HG03432 (cell line): Measurements from ENCODE around the gene C10orf90.

Source experiments
- ATAC-seq: cut with Tn5 transposase; IDR thresholded peaks from one replicate; pipeline ENCODE4 v1.9.1; 2021; ENCODE audit warnings: mild to moderate bottlenecking, moderate library complexity; ENCODE audit not compliant: unreplicated experiment

C10orf90 gene

DNA sequence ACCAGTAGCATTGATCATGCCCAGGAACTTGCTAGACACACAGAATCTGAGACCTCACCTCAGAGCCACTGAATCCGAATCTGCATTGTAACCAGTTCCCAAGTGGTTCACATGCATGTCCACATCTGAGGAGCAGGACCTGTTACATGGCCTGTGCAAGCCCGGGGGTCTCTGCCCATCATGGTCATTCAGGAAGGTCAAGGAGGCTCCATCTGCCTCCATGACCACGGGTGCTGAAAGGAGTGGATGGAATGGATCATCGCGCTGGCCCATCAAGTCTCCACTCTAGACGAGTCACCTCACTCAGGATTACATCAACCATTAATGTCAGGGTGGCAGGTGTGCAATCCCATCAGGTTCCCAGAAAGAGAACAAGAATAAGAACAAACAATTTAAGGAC lies 196.5 kb downstream of the C10orf90 start:
- ATAC-seq: no peak

DNA sequence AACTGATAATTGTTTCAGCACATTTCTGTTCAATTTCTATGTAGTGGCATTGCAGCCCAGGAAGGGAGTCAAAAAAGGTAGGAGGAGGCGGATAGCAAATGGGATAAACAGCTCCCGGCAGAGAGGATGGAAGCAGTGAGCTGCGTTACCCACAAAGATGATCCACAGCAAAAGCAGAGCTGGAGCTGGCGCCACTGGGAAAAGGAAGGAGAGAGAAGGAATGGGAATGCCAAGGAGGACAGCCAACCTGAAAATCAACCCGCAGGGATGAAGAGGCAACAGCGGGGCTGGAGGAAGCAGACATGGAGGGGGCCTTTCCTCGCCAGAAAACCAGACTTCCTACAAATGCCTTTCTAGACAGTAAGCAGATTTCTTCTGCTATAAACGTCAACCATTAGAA lies 199.5 kb downstream of the C10orf90 start:
- no peak for ATAC-seq

DNA sequence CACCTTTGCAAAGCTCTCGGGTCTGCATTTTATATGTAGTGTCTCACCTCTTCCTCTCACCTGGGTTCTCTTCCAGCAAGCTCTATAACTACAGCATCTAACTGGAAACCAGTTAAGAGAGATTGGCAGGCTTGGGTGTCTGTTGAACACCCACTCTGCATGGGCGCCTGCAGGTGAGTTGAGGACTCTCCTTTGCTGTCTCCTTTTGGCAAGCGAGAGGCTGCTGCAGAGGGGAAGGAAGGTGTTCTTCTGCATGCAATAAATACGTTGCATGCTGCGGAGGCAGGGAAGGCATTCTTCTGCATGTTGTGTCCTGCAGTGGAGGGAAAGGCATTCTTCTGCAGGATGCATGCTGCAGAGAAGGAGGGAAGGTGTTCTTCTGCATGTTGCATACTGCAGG lies 200.8 kb downstream of the C10orf90 start:
- no peak for ATAC-seq

DNA sequence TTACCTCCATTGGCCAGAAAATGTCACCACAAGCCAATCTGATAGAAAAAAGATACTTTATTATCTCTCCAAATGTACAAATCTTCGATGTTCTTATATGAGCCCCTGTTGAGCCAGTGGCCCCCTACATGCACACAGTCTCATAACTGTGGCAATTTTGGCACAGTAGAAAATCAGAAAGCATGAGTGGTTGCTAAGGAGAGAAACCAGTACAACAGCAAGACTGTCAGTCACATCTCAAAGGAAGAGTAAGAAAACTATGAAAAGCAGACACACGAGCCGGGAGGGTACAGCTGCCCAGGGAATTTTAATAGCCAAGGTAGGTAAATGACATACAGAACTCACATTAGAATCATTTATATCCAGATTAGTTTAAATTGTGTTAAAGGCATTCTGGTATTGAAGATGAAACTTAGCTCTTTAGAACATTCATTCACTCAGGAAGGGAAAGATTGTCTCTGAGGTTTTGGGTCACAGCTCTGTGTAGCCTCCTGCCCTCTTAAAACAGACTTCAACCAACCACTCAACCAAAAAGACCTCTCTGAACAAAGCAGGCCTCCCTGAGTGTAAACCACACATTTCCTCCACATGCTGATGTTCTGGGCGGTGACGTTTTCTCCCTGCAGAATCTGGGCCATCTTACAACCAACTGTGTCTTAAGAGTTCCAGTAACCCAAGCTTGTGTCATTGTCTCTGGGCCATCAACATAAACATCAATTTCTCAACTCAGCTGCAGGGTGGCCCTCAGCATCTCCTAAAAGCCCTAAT lies 201.4 kb downstream of the C10orf90 start:
- ATAC-seq: no peak

DNA sequence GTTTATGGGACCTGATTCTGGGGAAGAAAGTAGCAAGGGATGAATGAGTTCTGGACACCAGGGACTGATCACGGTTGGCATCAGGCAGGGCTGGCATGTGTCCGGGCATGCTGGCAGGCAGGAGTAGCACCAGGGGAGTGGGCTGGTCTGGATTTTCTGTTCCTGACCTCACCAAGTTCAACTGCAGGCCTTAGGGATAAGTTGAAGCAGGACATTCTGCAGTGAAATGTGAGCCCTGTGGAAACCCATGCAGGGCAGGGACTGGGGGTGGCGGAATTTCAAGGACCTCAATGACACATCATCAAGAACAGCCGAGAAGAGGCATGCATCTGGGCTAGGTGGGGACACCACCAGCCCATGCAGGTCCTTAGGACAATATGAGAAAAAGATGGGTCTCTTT lies 202.0 kb downstream of the C10orf90 start:
- no peak for ATAC-seq

DNA sequence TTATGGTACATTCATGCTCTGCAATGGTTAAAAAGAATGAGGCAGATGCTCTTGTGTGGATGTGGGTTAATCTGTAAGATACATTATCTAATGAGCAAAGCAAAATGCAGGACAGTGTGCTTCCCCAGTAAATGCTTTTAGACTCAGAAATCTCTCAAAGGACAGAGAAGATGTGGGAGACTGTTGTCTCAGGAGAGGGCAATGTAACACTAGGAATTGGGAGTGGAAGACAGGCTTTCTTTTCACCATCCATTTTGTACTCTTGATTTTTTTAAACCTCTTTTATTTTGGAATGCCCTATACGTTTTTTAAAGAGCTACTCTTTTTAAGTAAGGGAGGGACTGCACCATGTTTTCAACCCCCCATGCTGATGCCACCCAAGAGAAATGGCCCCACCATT lies 204.7 kb downstream of the C10orf90 start:
- no peak for ATAC-seq

DNA sequence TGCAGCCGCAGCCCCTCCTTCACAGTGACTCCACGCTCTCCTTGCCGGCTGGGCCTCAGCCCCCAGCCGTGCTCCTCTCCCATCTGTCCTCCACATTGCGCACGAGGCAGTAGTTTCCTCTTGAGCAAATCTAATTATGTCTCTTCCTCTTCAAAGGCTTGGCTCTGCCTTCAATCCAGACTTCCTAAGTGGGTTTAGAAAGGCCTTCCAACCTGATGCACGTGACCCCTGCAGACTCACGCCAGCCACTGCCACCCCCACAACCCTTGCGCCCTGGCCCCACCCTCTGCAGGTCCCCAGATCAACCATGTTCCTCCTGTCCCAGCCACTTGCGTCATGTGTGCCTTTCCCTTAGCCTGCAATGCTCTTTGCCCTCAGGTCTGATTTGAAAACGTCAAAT lies 207.2 kb downstream of the C10orf90 start:
- no peak for ATAC-seq

DNA sequence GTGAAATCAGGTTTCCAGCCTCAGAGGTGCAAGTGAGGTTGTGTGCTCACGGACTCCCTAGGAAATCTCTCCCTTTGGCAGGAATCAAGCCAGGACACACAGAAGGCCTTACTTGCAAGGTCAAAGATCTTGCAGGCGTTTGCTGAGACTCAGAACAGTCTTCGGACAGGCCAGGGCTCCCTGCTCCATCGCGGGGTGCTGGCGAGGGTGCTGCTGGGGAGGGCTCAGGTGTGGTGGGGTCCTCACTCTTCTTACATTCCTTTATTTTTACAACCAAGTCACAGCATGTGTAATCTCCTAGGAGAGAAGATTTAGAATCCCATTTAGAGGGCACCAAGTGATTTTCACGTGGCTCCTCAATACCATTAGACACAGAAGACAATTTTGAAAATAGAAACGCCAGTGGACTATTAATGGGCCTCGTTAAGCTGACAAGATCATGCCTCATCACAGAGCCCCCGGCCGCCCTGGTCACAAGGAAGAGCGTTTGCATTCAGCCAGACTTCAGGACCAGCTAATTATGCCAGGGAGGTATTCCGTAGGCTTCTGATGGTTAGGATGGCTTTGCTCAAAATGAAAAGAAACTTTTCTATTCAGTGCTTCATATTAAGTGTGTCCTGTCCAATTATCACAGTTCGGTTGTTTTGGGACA lies 209.1 kb downstream of the C10orf90 start:
- no peak for ATAC-seq

DNA sequence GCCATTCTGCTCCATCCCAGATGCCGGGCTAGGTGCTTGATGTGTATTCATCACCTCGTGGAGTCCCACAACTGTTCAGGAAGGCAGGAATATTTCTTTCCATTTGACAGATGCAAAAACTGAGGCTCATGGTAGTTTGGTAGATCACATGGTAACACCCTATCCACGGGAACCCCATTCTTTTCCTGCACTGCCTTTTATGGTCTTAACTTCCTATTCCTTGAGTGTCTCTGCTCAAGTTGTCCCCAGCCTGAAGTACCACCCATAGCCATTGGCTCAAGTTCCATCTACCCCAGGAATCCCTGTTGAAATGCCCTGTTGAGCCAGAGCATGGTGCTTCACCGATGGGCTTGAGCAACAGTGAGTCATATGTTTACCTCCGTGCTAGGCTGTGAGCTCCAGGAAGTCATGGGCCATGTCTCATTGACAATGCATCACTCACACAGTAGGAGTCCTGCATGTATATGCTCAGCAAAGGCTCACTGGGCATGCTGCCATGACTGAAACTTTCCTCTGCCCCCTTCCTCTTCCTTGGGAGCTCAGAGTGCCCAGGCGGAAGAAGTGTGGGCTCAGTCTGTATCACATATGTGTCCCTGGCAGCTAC lies 210.5 kb downstream of the C10orf90 start:
- no peak for ATAC-seq

DNA sequence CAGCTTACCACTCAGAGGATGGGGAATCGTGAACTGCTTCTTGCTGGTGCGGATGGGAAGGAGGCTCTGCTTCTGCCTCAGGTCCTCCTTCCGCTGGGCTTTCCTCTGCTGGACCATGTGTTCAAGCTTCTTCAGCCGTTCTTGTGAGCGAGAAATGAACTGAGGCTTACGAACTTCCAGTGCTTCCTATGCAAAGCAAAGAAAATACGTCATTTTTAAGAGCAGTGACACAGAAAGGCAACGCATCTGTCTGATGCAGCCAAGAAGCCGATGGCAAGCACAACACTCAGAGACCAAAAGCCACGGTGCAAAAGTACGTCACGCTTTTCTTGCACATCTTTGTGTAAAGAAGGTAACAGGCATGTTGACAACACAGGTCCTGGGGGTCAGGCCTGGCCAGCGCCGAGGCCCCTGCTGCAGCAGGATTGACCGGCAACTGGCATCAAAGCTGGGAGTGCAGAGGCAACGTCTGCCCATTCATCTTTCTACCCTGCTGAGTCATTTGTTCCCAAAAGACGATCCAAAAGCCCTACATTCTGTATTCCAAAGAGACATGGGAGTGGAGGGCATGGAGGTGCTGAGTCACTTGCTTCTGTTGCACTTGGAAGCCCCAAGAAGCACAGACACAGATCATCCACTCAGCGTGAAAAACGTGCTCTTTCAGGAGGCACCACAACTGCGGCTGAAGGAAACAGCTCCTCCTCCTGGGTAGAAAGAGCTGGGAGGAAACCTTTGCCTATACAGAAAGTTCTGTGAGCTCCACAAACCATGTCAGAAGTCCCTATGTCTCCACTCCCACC lies 211.3 kb downstream of the C10orf90 start:
- no peak for ATAC-seq

DNA sequence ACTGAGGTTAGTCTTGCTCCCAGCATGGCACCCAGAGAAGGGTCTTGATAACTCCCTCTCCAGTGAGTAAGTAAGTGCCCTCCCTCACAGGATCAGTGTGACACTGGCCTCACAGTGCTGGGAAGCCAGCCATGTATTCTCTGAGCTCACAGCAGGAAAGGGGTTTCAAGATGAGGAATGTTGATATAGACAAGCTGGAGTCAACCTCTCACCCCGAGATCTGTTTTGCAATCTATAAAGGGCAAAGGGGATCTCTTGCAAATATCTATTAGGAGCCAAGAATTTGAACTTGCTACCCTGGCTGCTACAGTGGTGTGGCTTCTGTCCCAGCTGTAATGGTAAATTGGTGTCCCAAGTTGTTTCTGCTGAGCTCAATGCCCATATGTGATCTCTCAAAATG lies 212.0 kb downstream of the C10orf90 start:
- no peak for ATAC-seq

DNA sequence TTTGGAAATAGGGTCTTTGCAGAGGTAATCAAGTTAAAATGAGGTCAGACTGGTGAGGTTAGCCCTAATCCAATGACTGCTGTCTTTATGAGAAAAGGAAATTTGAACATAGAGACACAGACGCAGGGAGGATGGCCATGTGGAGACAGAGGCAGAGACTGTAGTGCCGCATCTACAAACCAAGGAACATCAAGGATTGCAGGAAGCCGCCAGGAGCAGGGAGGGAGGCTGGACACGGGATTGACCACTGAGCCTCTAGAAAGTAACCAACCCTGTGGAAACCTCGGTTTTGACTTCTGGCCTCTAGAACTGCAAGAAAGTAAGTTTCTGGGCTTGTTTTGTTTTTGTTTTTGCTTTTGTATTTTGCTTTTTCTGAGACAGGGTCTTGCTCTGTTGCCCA lies 213.9 kb downstream of the C10orf90 start:
- ATAC-seq: no peak

DNA sequence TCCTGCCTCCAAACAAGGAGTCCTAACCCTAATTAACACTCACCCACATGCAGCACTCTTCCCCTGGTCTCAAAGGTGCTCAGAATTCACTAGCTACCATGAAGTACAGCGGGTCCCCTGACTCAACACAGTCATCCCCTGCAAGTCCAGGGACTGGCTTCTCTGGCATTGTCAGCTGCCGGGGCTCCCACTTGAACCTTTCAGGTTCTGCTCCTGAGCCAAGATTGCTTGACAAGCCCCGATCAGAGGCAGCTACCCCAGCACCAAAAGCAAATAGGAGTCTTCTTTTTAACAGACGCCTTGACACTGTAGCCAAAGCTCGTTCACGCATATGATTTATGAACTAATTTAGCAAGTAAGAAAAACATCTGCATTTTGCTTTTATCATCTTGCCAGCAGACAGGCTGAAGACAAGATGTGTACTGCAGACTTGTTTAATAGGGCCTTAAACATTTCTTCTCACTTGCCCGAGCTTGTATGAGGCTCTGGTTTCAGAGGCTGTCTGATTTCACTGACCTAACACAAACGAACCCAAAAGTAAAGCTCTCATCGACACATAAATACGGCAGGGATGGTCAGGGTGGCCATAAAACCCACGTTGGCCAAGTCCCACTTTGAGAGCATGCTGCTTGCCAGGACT lies 214.6 kb downstream of the C10orf90 start:
- ATAC-seq: no peak

DNA sequence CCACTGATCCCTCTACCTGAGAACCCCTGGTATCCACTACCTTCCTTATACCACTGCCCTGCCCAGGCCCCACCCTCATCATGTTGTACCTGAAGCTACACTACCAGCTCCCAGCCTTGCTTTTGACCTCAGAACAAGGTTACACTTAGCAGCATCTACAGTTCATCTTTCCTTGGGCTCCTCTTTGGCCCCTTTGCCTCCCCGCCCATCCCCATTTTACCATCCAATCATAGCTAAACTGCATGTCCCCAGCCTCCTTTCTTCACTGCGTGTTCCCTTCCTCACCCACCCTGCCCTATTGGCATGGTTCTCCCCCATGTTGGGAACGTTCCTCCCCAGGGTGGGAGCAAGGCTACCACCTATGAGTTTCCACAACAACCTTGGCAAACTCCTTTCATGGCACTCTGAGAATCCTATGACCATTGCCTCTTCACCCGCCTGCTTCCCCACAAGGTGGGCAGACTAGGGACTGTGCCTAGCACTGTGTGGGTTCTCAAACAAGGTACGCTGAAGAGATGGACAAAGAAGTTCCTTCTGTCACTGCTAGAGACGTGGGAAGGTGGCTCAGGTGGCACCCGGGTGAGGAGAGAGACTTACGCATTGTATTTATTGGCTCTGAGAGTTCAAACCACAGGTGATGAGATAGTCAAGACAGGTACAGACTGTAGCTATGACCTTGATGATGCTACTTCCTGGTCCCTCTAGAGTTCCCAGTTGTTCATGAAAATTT lies 215.3 kb downstream of the C10orf90 start:
- no peak for ATAC-seq

DNA sequence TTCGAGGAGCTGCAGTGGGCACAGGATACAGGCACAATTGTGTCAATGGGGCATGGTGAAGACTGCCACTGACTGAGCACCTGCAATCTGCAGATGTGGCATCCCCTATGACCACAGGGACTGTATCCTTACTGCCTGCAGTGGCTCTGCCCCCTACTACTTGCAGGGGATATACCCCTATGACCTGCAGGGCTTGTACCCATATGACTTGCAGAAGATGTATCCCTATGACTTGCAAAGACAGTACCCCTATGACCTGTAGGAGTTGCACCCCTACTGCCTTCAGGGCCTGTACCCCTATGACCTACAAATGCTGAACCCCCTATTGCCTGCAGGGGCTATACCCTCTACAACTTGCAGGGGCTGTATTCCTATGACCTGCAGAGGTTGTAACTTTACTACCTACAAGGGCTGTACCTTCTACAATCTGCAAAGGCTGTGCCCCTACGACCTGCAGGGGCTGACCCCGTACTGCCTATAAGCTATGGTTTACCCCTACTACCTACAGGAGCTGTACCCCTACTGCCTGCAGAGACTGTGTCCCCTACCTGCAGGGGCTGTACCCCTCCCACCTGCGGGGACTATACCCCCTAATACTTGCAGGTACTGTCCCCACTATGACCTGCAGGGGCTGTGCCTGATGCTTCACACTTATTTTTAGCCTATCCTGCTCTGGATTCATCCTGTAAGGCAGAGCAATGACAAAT lies 216.3 kb downstream of the C10orf90 start:
- no peak for ATAC-seq

DNA sequence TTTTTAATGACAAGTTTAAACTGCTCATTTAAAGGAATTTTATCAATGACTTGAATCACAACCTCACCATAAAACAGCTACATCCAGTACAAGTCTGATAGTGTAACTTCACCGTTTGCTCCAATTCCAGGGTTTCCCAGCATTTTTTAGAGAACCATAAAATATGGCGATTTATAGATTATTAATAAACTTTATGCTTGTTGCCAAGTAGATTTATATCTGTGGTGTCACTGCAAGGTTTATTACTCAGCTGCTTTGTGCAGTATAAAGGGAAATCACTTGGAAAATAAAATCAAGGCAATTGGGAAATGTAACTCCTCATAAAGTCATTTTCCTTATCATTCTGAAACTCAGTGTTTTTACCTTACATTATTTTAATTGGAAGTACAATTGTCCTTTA lies 218.2 kb downstream of the C10orf90 start:
- ATAC-seq: no peak

DNA sequence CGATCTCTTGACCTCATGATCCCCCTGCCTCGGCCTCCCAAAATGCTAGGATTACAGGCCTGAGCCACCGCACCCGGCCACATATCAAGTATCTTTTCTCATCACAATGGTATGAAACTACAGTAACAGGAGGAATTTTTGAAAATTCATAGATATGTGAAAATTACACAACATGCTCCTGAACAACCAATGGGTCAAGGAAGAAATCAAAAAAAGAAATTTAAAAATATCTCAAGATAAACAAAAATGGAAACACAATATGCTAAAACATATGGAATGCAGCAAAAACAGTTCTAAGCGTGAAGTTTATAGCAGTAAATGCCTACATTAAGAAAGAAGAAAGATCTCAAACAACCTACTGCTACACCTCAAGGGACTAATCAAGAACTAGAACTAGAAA lies 222.4 kb downstream of the C10orf90 start:
- no peak for ATAC-seq

DNA sequence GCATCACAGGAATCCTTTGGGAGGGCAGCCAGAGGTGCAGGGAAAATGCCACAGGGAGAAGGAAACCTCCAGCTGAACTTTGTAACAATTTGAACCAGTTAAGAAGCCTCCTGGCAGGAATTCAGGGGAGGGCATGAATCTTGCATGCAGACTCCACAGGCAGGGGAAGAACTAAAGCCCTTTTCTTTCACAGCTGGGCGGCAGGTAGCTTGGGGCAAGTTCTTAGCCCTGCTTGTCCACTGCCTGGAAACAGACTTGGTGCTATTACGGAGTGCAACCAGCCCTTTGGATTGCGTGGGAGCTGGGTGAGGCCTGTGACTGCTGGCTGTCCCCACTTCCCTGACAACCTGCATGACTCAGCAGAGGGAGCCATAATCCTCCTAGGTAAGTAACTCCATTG lies 230.6 kb downstream of the C10orf90 start:
- ATAC-seq: no peak

DNA sequence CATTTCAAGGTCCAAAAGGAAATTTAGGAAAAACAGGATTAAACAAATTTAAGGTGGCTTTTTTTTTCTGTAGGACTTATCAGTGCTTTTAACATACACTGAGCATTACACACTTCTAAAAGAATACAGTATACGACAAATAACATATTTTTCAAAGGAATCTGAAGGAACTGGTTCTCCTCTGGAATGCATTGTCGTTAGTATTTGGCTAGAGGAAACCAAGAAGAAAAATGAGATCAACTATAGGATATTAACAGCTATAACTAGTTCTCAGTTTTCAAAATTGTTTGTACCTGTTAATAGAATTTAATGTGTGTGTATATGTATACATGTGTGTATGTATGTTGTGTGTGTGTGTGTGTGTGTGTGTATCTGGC lies 232.1 kb downstream of the C10orf90 start:
- ATAC-seq: no peak
